ENCODE results near the gene IGF1R.
"Not testable (repeated sequence)": the region's sequence is repeated elsewhere in the genome, so short reads cannot be mapped to it uniquely, and the experiment has no call there.

The IGF1R gene

GRCh38 chr15:98647774-98648653 lies at the start of gene IGF1R:
TSS of gene IGF1R (plus strand) at chr15:98648539. CDS start at chr15:98649582, 1,043 bp downstream.
- FAIRE-seq (peak; percentile 60), DNase-seq (ENCODE audit: extremely low spot score, insufficient read length, low read depth) (peak; percentile 68)

- DNase-seq (ENCODE audit: extremely low spot score, insufficient read length, low read depth) (peak; percentile 35), FAIRE-seq (peak; percentile 78)
These were observed 48.2 kb upstream of the IGF1R start for GRCh38 chr15:98599909-98600691.

- DNase-seq (ENCODE audit: extremely low spot score, insufficient read length, low read depth) (no peak), FAIRE-seq (no peak)
These were observed 43.4 kb upstream of the IGF1R start for GRCh38 chr15:98604983-98605382.

GRCh38 chr15:98609144-98609852 lies 39.0 kb upstream of the IGF1R start:
- no peak for DNase-seq (ENCODE audit: extremely low spot score, insufficient read length, low read depth)
- no peak for FAIRE-seq

- no peak for FAIRE-seq
- DNase-seq (ENCODE audit: extremely low spot score, insufficient read length, low read depth), result no peak
These were observed 37.3 kb upstream of the IGF1R start for GRCh38 chr15:98610991-98611390.

- FAIRE-seq, result no peak
- no peak for DNase-seq (ENCODE audit: extremely low spot score, insufficient read length, low read depth)
These were observed 36.5 kb upstream of the IGF1R start for GRCh38 chr15:98611808-98612207.

GRCh38 chr15:98612490-98613110 lies 35.7 kb upstream of the IGF1R start:
- DNase-seq (ENCODE audit: extremely low spot score, insufficient read length, low read depth) (no peak), FAIRE-seq (no peak)

- no peak for FAIRE-seq
These were observed 33.7 kb upstream of the IGF1R start for GRCh38 chr15:98614681-98615080.

GRCh38 chr15:98616397-98616796 lies 31.9 kb upstream of the IGF1R start:
- FAIRE-seq (no peak), DNase-seq (ENCODE audit: extremely low spot score, insufficient read length, low read depth) (no peak)

More at GRCh38 chr15:98614681-98615080, 33.7 kb upstream of the IGF1R start:
- no peak for DNase-seq (ENCODE audit: extremely low spot score, insufficient read length, low read depth)

- DNase-seq (ENCODE audit: extremely low spot score, insufficient read length, low read depth) (no peak), FAIRE-seq (no peak)
These were observed 30.9 kb upstream of the IGF1R start for GRCh38 chr15:98617328-98617980.

- FAIRE-seq; DNase-seq (ENCODE audit: extremely low spot score, insufficient read length, low read depth): not testable (repeated sequence)
These were observed 29.8 kb upstream of the IGF1R start for GRCh38 chr15:98618576-98618975.

GRCh38 chr15:98620020-98620419 lies 28.3 kb upstream of the IGF1R start:
- FAIRE-seq (no peak), DNase-seq (ENCODE audit: extremely low spot score, insufficient read length, low read depth) (no peak)

GRCh38 chr15:98621021-98621420 lies 27.3 kb upstream of the IGF1R start:
- FAIRE-seq (no peak), DNase-seq (ENCODE audit: extremely low spot score, insufficient read length, low read depth) (no peak)

GRCh38 chr15:98625614-98626013 lies 22.7 kb upstream of the IGF1R start:
- no peak for DNase-seq (ENCODE audit: extremely low spot score, insufficient read length, low read depth)
- no peak for FAIRE-seq

- DNase-seq (ENCODE audit: extremely low spot score, insufficient read length, low read depth) (no peak), FAIRE-seq (no peak)
These were observed 22.2 kb upstream of the IGF1R start for GRCh38 chr15:98626153-98626552.

GRCh38 chr15:98628216-98628615 lies 20.1 kb upstream of the IGF1R start:
- no peak for FAIRE-seq

GRCh38 chr15:98635848-98636247 lies 12.5 kb upstream of the IGF1R start:
- no peak for FAIRE-seq
- no peak for DNase-seq (ENCODE audit: extremely low spot score, insufficient read length, low read depth)

More at GRCh38 chr15:98628216-98628615, 20.1 kb upstream of the IGF1R start:
- no peak for DNase-seq (ENCODE audit: extremely low spot score, insufficient read length, low read depth)

GRCh38 chr15:98643115-98643514 lies 5.2 kb upstream of the IGF1R start:
- DNase-seq (ENCODE audit: extremely low spot score, insufficient read length, low read depth) (no peak), FAIRE-seq (no peak)

- FAIRE-seq, result no peak
- no peak for DNase-seq (ENCODE audit: extremely low spot score, insufficient read length, low read depth)
These were observed 1.8 kb upstream of the IGF1R start for GRCh38 chr15:98646546-98647025.

Data from GM18507 (cell line).